ENCODE measurements around the gene SENP5.

- TF ChIP-seq CTCF (IDR thresholded peaks at IDR 0.05; ENCODE audit: borderline replicate concordance, extremely low read depth, low read length, poor library complexity, severe bottlenecking) (no peak), EZH2 (IDR thresholded peaks at IDR 0.05; ENCODE audit: borderline replicate concordance, low read depth, low read length, severe bottlenecking) (no peak)
Measured at GRCh38 chr3:196915375-196915774, 47.7 kb downstream of the SENP5 start.

Measured in DND-41 (cell line).